ENCODE results near the gene GNPDA1. TPM values are rescaled to one million over a fixed set of nuclear protein-coding genes. Genes with fewer than 3 reads are reported as not detected.
"Not testable (repeated sequence)": the region's sequence is repeated elsewhere in the genome, so short reads cannot be mapped to it uniquely, and the experiment has no call there.

Gene GNPDA1
- 85.5 and 151 TPM in 2 replicates for total RNA-seq (2014; rRNA removed; shearing (Covaris generic))

DNA sequence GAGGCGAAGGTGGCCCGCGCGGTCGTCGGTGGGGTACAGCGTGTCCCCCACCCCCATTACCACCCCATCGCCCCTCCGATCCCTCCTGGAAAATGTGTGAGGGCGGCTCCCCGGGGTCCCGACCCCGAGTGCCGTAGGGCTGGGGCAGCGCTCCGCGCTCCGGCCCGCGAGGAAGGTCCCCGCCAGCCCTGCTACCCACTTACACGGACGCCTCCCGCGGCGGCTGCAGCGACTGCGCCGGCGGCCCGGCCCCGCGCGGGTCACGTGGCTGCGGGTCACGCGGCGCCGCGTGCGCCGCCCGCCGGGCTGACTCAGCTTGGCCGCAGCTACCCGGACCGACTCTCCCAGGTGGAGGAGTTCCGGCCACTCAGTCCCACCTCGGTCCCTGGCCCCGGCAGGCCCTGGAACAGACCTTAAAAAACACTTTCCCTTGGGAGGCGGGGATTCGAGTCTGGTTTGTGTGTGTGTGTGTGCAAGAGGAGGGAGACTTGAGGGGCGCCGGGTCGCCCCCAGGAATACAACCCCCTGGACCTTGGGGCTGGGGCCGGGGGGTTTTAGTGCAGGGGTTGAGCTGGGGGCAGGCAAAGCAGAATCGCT, at the start of gene GNPDA1:
TSS of gene GNPDA1 (minus strand) at position 236 of the 597 bp plus-strand sequence. CDS start 992 bp downstream, outside the sequence.
- DNase-seq (ENCODE audit: low read depth): peak; percentile 77

- DNase-seq (ENCODE audit: low read depth): peak; percentile 9
Measured at GRCh38 chr5:142059304-142059940, 46.6 kb upstream of the GNPDA1 start.

GRCh38 chr5:142057697-142058056, 44.9 kb upstream of the GNPDA1 start:
- no peak for DNase-seq (ENCODE audit: low read depth)

DNA sequence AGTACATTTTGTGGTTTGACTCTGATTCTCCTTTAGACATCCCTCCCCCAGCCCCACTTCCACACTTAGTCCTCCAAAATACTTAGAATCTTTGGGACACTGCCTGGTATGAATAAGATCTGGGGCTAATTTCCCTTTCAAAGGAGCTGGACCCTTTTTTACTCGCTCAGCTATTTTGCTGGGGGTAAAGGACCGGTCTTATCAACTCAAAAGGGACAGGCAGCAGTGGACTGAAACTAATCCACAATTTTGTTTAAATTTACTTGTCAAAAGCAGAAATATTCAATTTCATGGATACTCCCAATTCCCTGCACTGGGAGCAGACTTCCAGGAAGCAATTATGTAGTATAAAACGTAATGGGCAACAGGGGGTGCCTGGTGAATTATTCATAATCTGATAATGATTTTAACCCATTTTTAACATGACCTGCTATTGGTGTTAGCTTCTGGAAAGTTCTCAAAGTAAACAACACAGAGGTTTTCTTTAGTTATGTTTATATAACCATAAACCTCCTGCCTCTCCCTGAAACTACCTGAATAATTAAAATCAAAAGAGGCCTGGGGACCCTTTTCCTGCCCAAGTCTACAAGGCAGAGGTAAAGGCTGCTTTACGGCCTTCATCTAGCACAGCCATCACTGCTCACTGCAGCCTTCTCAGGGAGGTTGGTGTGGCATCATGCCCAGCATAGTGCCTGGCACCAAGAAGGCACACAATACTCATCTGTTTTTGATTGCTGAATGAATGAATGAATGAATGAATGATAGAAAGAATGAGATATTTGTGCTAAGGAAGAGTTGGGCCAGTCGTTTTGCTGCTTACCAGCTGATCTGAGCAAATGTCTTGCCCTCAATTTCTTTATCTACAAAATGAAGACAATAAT, 44.2 kb upstream of the GNPDA1 start:
- peak; percentile 20 for DNase-seq (ENCODE audit: low read depth)

DNA sequence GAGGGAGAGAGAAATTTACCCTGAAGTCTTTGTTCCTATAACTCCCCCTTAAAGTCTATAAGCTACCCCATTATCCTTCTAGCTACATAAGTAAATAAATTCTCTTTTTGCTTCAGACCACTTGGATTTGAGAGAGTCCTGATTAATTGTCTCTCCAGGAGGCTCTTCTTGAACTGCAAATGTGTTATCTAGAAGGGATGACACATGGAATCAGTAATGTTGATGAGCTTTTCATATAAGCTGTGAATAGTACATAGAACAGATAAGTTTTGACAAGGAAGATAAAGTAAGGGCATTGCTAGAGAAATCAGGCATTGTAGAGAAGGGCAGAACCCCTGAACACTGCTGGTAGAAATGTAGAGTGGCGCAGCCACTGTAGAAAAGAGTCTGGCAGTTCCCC, 42.5 kb upstream of the GNPDA1 start:
- DNase-seq (ENCODE audit: low read depth): no peak

DNA sequence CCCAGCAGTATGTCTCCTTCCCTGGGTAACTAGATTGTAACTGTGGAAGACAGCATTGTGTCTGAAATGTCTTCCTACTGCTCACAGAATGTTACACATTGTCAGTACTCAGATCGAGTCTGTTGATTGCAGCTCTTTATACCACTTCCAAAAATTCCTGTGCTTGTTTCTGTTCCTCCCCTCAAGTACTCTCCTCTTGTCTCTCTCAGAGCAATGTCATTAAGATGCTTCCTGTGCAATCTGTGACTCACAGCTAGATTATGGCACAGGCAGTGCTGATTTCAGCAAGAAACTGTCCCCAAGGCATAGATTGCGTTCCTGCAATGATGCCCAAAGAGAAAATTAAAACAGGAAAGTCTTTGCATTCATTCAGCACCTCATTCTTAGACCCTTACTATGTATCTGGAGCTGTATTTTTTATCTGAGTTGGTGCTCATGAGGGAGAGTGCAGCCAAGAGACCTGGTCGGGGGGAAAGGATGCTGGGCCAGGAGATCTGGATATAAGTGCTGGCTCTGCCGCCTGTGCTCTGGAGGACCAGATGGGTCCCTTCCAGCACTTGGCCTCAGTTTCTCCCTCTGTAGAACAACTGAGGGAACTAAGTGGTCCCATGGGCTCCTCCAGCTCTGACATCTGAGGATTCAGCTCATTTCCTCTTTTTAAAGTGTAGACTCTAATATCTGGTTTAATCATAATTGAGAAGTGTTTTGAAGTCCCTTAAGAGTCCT, 40.8 kb upstream of the GNPDA1 start:
- peak; percentile 84 for DNase-seq (ENCODE audit: low read depth)

DNA sequence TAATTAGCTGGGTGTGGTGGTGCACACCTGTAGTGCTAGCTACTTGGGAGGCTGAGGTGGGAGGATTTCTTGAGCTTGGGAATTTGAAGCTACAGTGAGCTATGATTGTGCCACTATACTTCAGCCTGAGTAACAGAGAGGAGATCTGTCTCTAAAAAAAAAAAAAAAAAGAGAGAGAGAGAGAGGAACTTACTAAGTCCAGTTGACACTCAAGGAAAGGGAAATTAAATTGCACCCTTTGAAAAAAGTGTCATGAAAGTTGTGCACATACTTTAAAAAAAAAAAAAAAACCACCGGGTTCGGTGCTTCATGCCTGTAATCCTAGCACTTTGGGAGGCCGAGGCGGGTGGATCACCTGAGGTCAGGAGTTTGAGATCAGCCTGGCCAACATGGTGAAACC, 39.2 kb upstream of the GNPDA1 start:
- DNase-seq (ENCODE audit: low read depth): not testable (repeated sequence)

DNA sequence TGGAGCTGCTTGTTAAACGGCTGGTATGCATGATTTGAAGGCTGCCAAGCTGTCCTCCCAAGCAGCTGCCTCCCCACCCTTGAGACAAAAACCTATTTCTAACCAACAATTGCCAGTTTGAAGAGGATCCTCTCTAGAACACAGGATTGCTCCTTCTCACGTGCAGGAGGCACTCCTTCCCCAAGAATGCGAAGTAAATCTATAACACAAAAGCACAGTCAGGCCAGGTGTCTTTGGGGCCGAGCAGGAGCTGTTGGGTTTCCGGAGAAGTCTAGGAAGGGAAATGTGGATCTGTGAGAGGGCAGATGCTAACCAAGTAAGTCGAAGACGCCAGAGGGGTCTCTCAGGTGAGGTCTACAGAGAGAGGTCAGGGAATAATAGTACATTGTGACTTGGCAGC, 35.4 kb upstream of the GNPDA1 start:
- no peak for DNase-seq (ENCODE audit: low read depth)

DNA sequence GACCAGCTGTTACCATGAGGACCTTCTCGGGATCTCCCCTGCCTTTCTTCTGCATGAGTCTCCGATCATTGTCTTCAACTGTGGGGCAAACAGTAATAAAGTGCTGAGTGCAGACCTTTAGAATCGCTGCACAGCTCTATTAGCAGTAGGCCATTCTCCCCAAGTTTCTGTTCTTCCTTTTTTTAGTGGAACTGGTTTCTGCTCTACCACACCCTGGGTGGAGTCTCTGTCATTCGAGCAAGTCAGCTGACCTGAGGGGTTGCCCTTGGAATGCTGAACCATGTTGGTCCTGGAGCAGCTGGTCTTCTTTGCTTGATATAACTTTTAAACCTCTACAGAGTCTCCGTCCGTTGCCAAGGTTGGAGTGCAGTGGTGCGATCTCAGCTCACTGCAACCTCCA, 33.4 kb upstream of the GNPDA1 start:
- DNase-seq (ENCODE audit: low read depth): no peak

DNA sequence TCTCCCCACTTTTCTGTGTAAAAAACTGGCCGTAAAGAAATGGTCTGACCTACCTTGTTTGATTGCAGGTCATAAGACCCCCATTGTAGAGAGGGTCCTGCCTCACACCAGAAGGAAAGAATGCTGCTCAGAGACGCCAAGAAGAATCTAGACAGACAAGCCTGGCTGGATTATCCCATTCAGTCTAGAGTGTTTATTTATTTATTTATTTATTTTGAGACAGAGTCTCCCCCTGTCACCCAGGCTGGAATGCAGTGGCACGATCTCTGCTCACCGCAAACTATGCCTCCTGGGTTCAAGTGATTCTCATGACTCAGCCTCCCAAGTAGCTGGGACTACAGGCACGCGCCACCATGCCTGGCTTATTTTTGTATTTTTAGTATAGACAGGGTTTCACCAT, 28.1 kb upstream of the GNPDA1 start:
- not testable (repeated sequence) for DNase-seq (ENCODE audit: low read depth)

DNA sequence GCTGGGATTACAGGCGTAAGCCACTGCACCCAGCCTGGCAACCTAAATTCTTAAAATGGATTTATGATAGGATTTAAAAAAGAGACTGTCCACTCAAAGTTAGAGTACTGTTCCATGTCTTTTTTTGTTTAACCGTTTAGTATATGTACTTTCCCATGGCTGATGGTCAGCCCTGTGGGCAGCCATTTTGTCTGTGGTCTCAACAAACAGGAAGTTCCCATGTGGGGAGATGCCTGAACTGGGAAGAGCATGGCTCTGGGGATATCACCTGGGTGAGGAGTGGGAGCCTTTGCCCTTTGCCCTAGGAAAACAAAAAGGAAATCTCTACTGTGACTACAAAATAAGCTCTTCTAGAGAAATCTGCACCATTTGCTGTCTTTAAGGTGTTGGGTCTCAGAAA, 27.5 kb upstream of the GNPDA1 start:
- no peak for DNase-seq (ENCODE audit: low read depth)

DNA sequence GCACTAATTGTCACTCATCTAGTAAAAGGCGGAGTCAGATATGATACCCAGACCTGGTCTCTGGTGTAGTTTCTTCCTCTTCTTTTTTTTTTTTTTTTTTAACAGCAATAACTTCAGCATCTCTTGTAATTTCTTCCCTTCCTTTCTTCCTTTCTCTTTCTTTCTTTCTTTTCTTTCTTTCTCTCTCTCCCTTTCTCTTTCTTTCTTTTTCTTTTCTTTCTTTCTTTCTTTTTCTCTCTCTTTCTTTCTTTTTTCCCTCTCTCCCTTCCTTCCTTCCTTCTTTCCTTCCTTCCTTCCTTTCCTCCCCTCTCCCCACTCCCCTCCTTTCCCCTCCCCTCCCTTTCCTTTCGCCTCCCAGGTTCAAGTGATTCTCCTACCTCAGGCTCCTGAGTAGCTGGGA, 25.9 kb upstream of the GNPDA1 start:
- no peak for DNase-seq (ENCODE audit: low read depth)

DNA sequence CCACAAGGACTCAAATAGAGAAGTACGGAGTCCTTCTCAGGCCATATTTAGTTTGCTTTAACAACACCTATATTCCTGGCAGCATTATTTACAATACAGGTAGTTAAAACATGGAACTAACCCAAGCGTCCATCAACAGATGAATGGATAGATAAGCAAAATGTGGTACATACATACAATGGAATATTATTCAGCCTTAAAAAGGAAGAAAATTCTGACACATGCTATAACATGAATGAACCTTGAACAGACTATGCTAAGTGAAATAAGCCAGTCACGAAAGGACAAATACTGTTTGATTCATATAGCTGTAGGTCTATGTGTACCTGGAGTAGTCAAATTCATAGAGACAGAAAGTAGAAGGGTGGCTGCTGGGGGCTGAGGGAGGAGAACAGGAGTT, 24.8 kb upstream of the GNPDA1 start:
- not testable (repeated sequence) for DNase-seq (ENCODE audit: low read depth)

- no peak for DNase-seq (ENCODE audit: low read depth)
Measured at GRCh38 chr5:142036918-142037317, 24.1 kb upstream of the GNPDA1 start.

- no peak for DNase-seq (ENCODE audit: low read depth)
Measured at GRCh38 chr5:142034994-142035393, 22.2 kb upstream of the GNPDA1 start.

DNA sequence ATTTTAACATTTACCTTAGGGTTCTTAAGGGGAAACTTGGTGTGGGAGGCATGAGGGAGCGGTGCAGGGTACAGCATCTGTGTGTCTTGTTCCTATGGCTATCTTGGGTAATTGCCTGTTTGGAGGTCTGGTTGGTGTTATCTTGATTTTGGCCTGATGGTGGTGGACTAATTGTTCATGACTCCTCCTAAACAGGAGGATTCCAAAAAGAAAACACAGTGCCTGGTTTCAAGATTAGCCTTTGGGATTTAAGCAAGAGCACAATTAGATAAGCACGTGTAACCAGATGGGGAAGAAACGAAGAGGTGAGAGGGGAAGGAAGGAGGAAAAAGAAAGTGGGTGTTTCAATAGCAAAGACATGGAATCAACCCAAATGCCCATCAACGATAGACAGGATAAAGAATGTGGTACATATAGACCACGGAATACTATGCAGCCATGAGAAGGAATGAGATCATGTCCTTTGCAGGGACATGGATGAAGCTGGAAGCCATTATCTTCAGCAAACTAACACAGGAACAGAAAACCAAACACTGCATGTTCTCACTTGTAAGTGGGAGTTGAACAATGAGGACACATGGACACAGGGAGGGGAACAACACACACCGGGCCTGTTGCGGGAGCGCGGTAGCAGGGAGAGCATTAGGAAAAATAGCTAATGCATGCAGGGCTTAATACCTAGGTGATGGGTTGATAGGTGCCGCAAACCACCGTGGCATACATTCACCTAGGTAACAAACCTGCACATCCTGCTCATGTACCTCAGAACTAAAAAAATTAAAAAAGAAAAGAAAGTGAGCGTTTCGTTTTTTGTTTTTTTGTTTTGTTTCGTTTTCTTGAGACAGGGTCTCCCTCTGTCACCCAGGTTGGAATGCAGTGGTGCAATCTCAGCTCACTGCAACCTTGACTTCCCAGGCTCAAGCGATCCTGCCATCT, 21.1 kb upstream of the GNPDA1 start:
- not testable (repeated sequence) for DNase-seq (ENCODE audit: low read depth)

DNA sequence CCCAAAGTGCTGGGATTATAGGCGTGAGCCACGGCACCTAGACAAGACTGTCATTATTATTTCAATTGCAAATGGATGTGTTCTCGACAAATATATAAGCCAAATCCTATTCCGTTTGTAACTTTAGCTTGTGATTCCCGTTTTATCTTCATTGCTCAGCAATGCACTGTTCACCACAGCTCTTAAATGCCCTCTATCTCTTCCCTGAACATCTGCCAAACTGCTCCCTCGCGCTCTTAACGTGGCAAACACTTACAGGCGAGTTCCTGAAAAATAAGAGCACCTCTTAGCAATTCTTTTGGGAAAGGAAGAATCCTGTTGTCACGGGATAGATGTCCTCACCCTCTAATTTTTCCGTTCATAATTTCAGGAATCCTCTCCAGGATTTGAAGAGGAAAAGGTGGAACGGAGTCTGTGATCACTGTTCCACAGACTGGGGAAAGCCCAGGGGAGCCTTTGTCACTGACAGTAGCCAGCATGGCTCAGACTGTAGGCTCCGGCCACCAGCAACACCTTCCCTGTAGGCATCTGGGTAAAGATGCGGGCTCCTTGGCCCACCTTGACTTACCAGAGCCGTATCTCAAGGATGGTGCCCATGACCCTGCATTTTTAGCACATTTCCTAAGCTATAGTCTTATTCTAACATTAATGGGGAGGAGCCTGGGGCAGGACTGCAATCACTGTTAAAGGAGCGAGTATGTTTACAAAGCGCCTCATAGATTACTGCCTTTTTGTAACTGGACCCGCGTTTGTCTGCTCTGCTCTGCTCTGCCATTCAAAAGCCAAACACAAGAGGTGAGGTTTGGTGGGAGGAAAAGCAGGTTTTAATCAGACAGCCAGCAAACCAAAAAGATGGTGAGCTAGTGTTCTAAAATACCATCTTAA, 20.2 kb upstream of the GNPDA1 start:
- DNase-seq (ENCODE audit: low read depth): no peak

- DNase-seq (ENCODE audit: low read depth): no peak
Measured at GRCh38 chr5:142032150-142032549, 19.3 kb upstream of the GNPDA1 start.

DNA sequence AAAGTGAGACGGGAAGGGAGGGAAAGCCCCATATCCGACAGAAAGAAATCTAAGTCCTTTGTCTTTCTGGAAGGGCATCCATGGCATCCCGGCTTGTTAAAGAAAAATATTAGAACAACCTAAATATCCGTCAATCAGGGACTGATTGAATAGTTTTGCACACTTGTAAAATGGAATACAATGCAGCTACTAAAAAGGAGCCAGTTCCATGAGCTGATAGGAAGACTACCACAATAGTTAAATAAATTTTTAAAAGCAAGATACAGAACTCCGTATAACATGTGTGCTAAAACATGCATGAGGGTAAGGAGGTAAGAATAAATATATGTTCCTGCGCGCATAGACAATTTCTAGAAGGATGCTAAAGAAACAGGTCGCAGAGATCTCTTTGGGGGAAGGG, 12.8 kb upstream of the GNPDA1 start:
- DNase-seq (ENCODE audit: low read depth): no peak

GRCh38 chr5:142024771-142025304, 12.0 kb upstream of the GNPDA1 start:
- peak; percentile 94 for DNase-seq (ENCODE audit: low read depth)
